ENCODE measurements around the gene LNX2.

Gene LNX2

GRCh38 chr13:27665761-27666160 is 45.4 kb upstream of the LNX2 start:
- H4K20me1 ChIP-seq (ENCODE audit: low read depth, low read length): no peaks in the 10 kb centered on the region; the same call in 1 of the 2 replicates
- no peak overlapping the region for H2AFZ ChIP-seq (ENCODE audit: low read depth, low read length, severe bottlenecking)
- H3K9ac ChIP-seq (ENCODE audit: low read length): no peak overlapping the region
- no peak overlapping the region for H3K4me3 ChIP-seq (ENCODE audit: insufficient read depth, low read length, poor library complexity, severe bottlenecking)
- 0 out of 2 replicates have a peak, but pooled peaks cover 11% of the 10 kb centered on the region for H3K79me2 ChIP-seq (ENCODE audit: insufficient read depth, low read length)
- H3K27ac ChIP-seq (ENCODE audit: low read depth, low read length): no peak overlapping the region
- TF ChIP-seq EZH2phosphoT487 (conservative IDR thresholded peaks at IDR 0.05; ENCODE audit: low read length): no peak
- TF ChIP-seq, protein P1, sequence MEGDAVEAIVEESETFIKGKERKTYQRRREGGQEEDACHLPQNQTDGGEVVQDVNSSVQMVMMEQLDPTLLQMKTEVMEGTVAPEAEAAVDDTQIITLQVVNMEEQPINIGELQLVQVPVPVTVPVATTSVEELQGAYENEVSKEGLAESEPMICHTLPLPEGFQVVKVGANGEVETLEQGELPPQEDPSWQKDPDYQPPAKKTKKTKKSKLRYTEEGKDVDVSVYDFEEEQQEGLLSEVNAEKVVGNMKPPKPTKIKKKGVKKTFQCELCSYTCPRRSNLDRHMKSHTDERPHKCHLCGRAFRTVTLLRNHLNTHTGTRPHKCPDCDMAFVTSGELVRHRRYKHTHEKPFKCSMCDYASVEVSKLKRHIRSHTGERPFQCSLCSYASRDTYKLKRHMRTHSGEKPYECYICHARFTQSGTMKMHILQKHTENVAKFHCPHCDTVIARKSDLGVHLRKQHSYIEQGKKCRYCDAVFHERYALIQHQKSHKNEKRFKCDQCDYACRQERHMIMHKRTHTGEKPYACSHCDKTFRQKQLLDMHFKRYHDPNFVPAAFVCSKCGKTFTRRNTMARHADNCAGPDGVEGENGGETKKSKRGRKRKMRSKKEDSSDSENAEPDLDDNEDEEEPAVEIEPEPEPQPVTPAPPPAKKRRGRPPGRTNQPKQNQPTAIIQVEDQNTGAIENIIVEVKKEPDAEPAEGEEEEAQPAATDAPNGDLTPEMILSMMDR (IDR thresholded peaks at IDR 0.05; ENCODE audit: insufficient read depth, low read length, poor library complexity, severe bottlenecking): no peak
- H3K4me2 ChIP-seq (ENCODE audit: low read depth, low read length, poor library complexity, severe bottlenecking): no peak overlapping the region
- no peaks in the 10 kb centered on the region; the same call in 1 of the 2 replicates for H3F3A ChIP-seq (ENCODE audit: insufficient read depth)
- no peaks in the 10 kb centered on the region for H3K9me3 ChIP-seq (ENCODE audit: insufficient read depth, low read length)
- no peaks in the 10 kb centered on the region for H3K9me2 ChIP-seq (replicated peaks; ENCODE audit: insufficient read depth, low read length)
- H3K36me3 ChIP-seq (ENCODE audit: low read length): no peaks in the 10 kb centered on the region; the same call in 1 of the 2 replicates
- H3K27me3 ChIP-seq (ENCODE audit: low read length): no peaks in the 10 kb centered on the region

DNA sequence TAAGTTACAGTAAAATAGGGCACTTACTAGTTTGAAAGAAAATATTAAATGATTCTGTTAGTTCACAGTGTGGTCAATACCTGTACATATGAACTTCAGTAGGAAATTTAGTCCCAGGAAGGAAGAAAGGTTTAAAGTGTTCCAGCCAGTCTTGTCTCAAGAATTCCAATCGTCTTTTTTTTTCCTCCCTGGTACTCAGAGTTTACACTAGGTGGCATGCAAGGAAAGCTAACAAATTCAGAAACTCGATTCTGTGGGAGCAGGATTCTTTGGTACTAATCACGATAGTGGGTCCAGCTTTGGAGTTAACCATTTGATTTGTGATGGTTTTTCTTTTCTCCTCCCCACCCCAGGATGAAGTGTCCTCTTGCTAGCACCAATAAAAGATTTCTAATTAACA is 45.0 kb upstream of the LNX2 start:
- no peaks in the 10 kb centered on the region for H3K27me3 ChIP-seq (ENCODE audit: low read length)
- H3K4me3 ChIP-seq (ENCODE audit: insufficient read depth, low read length, poor library complexity, severe bottlenecking): no peak overlapping the region
- no peak overlapping the region for H3K4me2 ChIP-seq (ENCODE audit: low read depth, low read length, poor library complexity, severe bottlenecking)
- H4K20me1 ChIP-seq (ENCODE audit: low read depth, low read length): no peaks in the 10 kb centered on the region; the same call in 1 of the 2 replicates
- no peaks in the 10 kb centered on the region; the same call in 1 of the 2 replicates for H3F3A ChIP-seq (ENCODE audit: insufficient read depth)
- no peaks in the 10 kb centered on the region for H3K9me3 ChIP-seq (ENCODE audit: insufficient read depth, low read length)
- H3K27ac ChIP-seq (ENCODE audit: low read depth, low read length): no peak overlapping the region
- H2AFZ ChIP-seq (ENCODE audit: low read depth, low read length, severe bottlenecking): no peak overlapping the region
- H3K36me3 ChIP-seq (ENCODE audit: low read length): no peaks in the 10 kb centered on the region; the same call in 1 of the 2 replicates
- TF ChIP-seq, protein P1 (IDR thresholded peaks at IDR 0.05; ENCODE audit: insufficient read depth, low read length, poor library complexity, severe bottlenecking): no peak
- TF ChIP-seq EZH2phosphoT487 (conservative IDR thresholded peaks at IDR 0.05; ENCODE audit: low read length): no peak
- H3K9ac ChIP-seq (ENCODE audit: low read length): no peak overlapping the region
- H3K79me2 ChIP-seq (ENCODE audit: insufficient read depth, low read length): 0 out of 2 replicates have a peak, but pooled peaks cover 15% of the 10 kb centered on the region
- H3K9me2 ChIP-seq (replicated peaks; ENCODE audit: insufficient read depth, low read length): no peaks in the 10 kb centered on the region

- Histone ChIP-seq H3K9me2 (replicated peaks; ENCODE audit: insufficient read depth, low read length) (no peaks in the 10 kb centered on the region), H3F3A (ENCODE audit: insufficient read depth) (no peaks in the 10 kb centered on the region; the same call in 1 of the 2 replicates), H2AFZ (ENCODE audit: low read depth, low read length, severe bottlenecking) (no peak overlapping the region), H3K36me3 (ENCODE audit: low read length) (no peaks in the 10 kb centered on the region; the same call in 1 of the 2 replicates), H3K27me3 (ENCODE audit: low read length) (no peaks in the 10 kb centered on the region), H3K4me2 (ENCODE audit: low read depth, low read length, poor library complexity, severe bottlenecking) (no peak overlapping the region), H3K4me3 (ENCODE audit: insufficient read depth, low read length, poor library complexity, severe bottlenecking) (no peak overlapping the region), H3K9ac (ENCODE audit: low read length) (no peak overlapping the region), H4K20me1 (ENCODE audit: low read depth, low read length) (no peaks in the 10 kb centered on the region; the same call in 1 of the 2 replicates), H3K9me3 (ENCODE audit: insufficient read depth, low read length) (no peaks in the 10 kb centered on the region), H3K27ac (ENCODE audit: low read depth, low read length) (no peak overlapping the region), H3K79me2 (ENCODE audit: insufficient read depth, low read length) (0 out of 2 replicates have a peak, but pooled peaks cover 16% of the 10 kb centered on the region)
- TF ChIP-seq, protein P1 (IDR thresholded peaks at IDR 0.05; ENCODE audit: insufficient read depth, low read length, poor library complexity, severe bottlenecking): no peak
- no peak for TF ChIP-seq EZH2phosphoT487 (conservative IDR thresholded peaks at IDR 0.05; ENCODE audit: low read length)
Measured at GRCh38 chr13:27663947-27664346, 43.6 kb upstream of the LNX2 start.
